Activated CD8-positive, alpha-beta memory T cell treated with anti-CD3 and anti-CD28 coated beads for 36 hours (primary cell): ENCODE measurements around the gene NRG2. TPM values are rescaled to one million over a fixed set of nuclear protein-coding genes. Genes with fewer than 3 reads are reported as not detected.

Source experiments
- CTCF ChIA-PET: fragments of 350-600 bp; sonication (Branson Sonifier 250); formaldehyde crosslinking; loops from one replicate; lab custom pipeline; 2021; ENCODE audit warnings: antibody characterized with exemption; lab: Charles Lee
- POLR2A ChIA-PET: fragments of 350-600 bp; sonication (Branson Sonifier 250); formaldehyde crosslinking; loops from one replicate; lab custom pipeline; 2021; ENCODE audit warnings: antibody characterized with exemption; lab: Charles Lee
- total RNA-seq, 2 experiments: library from RNA; stranded (reverse); gene quantifications; one replicate each; pipeline ENCODE4 v1.2.3, GENCODE V29; 2021

Gene NRG2
- under 1 TPM; 0.15 to 0.17 TPM for total RNA-seq

GRCh38 chr5:140042643-140043507 lies at the start of gene NRG2:
NRG2 (minus strand) TSS chr5:140043299.
- ChIA-PET CTCF (interaction anchor here (0.5 to 1.2 kb wide), 3 partner anchors 19 to 862 kb away, joined by 3 read pairs; no protein-coding TSS in a partner anchor), POLR2A (no interaction called here)

- ChIA-PET CTCF (no interaction called here), POLR2A (no interaction called here)
These were observed 47.2 kb upstream of the NRG2 start for GRCh38 chr5:140090251-140090650.

GRCh38 chr5:140084541-140084940 lies 41.4 kb upstream of the NRG2 start:
- POLR2A ChIA-PET: no interaction called here
- CTCF ChIA-PET: interaction anchor here (1.0 kb wide), 1 partner anchor 60 kb away, joined by 4 read pairs; no protein-coding TSS in a partner anchor

- POLR2A ChIA-PET: no interaction called here
- CTCF ChIA-PET: no interaction called here
These were observed 40.6 kb upstream of the NRG2 start for GRCh38 chr5:140083650-140084049.

- ChIA-PET CTCF (no interaction called here), POLR2A (no interaction called here)
These were observed 40.0 kb upstream of the NRG2 start for GRCh38 chr5:140083120-140083519.

GRCh38 chr5:140076788-140077187 lies 33.7 kb upstream of the NRG2 start:
- ChIA-PET POLR2A (interaction anchor here (0.5 kb wide), 1 partner anchor 39 kb away, joined by 8 read pairs; no protein-coding TSS in a partner anchor), CTCF (interaction anchor here (1.6 kb wide), 1 partner anchor 69 kb away, joined by 3 read pairs; no protein-coding TSS in a partner anchor)

GRCh38 chr5:140076142-140076541 lies 33.0 kb upstream of the NRG2 start:
- ChIA-PET POLR2A (no interaction called here), CTCF (interaction anchor here (0.7 to 1.6 kb wide), 4 partner anchors 39 to 80 kb away, joined by 3 to 5 read pairs (median 4); no protein-coding TSS in a partner anchor)

- POLR2A ChIA-PET: no interaction called here
- CTCF ChIA-PET: interaction anchor here (0.7 to 1.6 kb wide), 3 partner anchors 40 to 70 kb away, joined by 3 to 5 read pairs (median 3); no protein-coding TSS in a partner anchor
These were observed 32.3 kb upstream of the NRG2 start for GRCh38 chr5:140075371-140075770.

- POLR2A ChIA-PET: no interaction called here
These were observed 30.2 kb upstream of the NRG2 start for GRCh38 chr5:140073296-140073695.

GRCh38 chr5:140072812-140073211 lies 29.7 kb upstream of the NRG2 start:
- ChIA-PET CTCF (interaction anchor here (0.7 to 3.0 kb wide), 6 partner anchors 69 to 181 kb away, joined by 3 to 24 read pairs (median 4); no protein-coding TSS in a partner anchor), POLR2A (interaction anchor here (0.6 kb wide), 1 partner anchor 65 kb away, joined by 3 read pairs; no protein-coding TSS in a partner anchor)

More at GRCh38 chr5:140073296-140073695, 30.2 kb upstream of the NRG2 start:
- CTCF ChIA-PET: interaction anchor here (0.8 to 3.0 kb wide), 7 partner anchors 39 to 104 kb away, joined by 3 to 24 read pairs (median 3); no protein-coding TSS in a partner anchor

- ChIA-PET CTCF (interaction anchor here (1.2 kb wide), 1 partner anchor 17 kb away, joined by 3 read pairs; no protein-coding TSS in a partner anchor), POLR2A (no interaction called here)
These were observed 17.7 kb upstream of the NRG2 start for GRCh38 chr5:140060816-140061215.

- ChIA-PET POLR2A (no interaction called here), CTCF (no interaction called here)
These were observed 15.3 kb upstream of the NRG2 start for GRCh38 chr5:140058212-140058932.

- CTCF ChIA-PET: no interaction called here
- POLR2A ChIA-PET: no interaction called here
These were observed 13.8 kb upstream of the NRG2 start for GRCh38 chr5:140056880-140057279.

GRCh38 chr5:140055152-140055551 lies 12.1 kb upstream of the NRG2 start:
- POLR2A ChIA-PET: no interaction called here
- CTCF ChIA-PET: no interaction called here

GRCh38 chr5:140054086-140054689 lies 11.1 kb upstream of the NRG2 start:
- ChIA-PET POLR2A (no interaction called here), CTCF (no interaction called here)

GRCh38 chr5:140051950-140052349 lies 8.9 kb upstream of the NRG2 start:
- CTCF ChIA-PET: no interaction called here

GRCh38 chr5:140049713-140050112 lies 6.6 kb upstream of the NRG2 start:
- CTCF ChIA-PET: no interaction called here

More at GRCh38 chr5:140051950-140052349, 8.9 kb upstream of the NRG2 start:
- POLR2A ChIA-PET: no interaction called here

GRCh38 chr5:140049205-140049604 lies 6.1 kb upstream of the NRG2 start:
- ChIA-PET CTCF (no interaction called here), POLR2A (no interaction called here)

More at GRCh38 chr5:140049713-140050112, 6.6 kb upstream of the NRG2 start:
- POLR2A ChIA-PET: no interaction called here

- POLR2A ChIA-PET: no interaction called here
These were observed 942 bp upstream of the NRG2 start for GRCh38 chr5:140044041-140044440.

More at GRCh38 chr5:140044041-140044440, 942 bp upstream of the NRG2 start:
- CTCF ChIA-PET: interaction anchor here (0.9 kb wide), 1 partner anchor 17 kb away, joined by 3 read pairs; no protein-coding TSS in a partner anchor
